C4-2B (cell line): ENCODE measurements around the gene C5orf47.

Experiments used
- ZFX ChIP-seq: fragments of 450-650 bp; IDR thresholded peaks from 2 replicates; pipeline ENCODE4 v1.6.1; 2017
- TF ChIP-seq, protein P1 (sequence below): fragments of 450-650 bp; conservative IDR thresholded peaks from 2 replicates; pipeline ENCODE4 v1.5.1; 2017; ENCODE audit warnings: mild to moderate bottlenecking

DNA sequence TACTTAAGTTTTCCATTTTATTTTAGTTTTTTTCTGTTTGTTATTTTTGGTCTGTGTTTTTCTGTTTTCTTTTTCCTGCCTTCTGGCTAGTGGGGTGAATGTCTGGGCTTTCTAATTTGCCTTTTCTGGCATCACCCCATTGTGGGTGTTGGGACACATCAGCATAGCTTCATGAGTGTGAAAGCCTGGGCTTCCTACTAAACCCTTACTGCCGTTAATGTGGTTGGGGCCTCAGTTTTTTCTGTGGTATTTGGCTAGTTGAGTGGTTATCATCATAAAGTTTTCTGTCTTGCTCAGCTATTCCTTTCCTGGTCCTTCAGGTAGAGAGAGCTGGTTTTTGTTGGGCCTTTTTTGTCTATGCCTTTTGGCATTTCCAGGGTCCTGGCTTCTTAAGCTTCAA is 21.4 kb downstream of the C5orf47 start:
- TF ChIP-seq, protein P1, sequence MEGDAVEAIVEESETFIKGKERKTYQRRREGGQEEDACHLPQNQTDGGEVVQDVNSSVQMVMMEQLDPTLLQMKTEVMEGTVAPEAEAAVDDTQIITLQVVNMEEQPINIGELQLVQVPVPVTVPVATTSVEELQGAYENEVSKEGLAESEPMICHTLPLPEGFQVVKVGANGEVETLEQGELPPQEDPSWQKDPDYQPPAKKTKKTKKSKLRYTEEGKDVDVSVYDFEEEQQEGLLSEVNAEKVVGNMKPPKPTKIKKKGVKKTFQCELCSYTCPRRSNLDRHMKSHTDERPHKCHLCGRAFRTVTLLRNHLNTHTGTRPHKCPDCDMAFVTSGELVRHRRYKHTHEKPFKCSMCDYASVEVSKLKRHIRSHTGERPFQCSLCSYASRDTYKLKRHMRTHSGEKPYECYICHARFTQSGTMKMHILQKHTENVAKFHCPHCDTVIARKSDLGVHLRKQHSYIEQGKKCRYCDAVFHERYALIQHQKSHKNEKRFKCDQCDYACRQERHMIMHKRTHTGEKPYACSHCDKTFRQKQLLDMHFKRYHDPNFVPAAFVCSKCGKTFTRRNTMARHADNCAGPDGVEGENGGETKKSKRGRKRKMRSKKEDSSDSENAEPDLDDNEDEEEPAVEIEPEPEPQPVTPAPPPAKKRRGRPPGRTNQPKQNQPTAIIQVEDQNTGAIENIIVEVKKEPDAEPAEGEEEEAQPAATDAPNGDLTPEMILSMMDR = no peak
- TF ChIP-seq ZFX = no peak
